SU-DHL-6 (cell line): ENCODE results near the gene UNC5A.

Experiments
- H2AFZ ChIP-seq: fragments of 200-600 bp; sonication (generic); 2 replicates; pipeline ENCODE4 v1.6.1; 2014; ENCODE audit warnings: low read depth, mild to moderate bottlenecking, moderate library complexity, mixed read lengths, antibody characterized with exemption, low read length; ENCODE audit not compliant: severe bottlenecking
- H3F3A ChIP-seq: fragments of 200-600 bp; shearing (Covaris generic); 2 replicates; pipeline ENCODE4 v1.6.0; 2016; ENCODE audit warnings: antibody characterized with exemption, mild to moderate bottlenecking; ENCODE audit not compliant: insufficient read depth
- H3K27ac ChIP-seq: fragments of 200-600 bp; sonication (generic); 2 replicates; pipeline ENCODE4 v1.5.1; 2016; ENCODE audit warnings: low read depth, mild to moderate bottlenecking, low read length, moderate library complexity, mixed read lengths
- H3K27me3 ChIP-seq: fragments of 200-600 bp; sonication (generic), shearing (Covaris generic); 2 replicates; pipeline ENCODE4 v1.6.0; 2014; ENCODE audit warnings: mild to moderate bottlenecking, low read length
- H3K36me3 ChIP-seq: fragments of 200-600 bp; sonication (generic); 2 replicates; pipeline ENCODE4 v1.6.1; 2014; ENCODE audit warnings: mild to moderate bottlenecking, low read length, mixed read lengths
- H3K4me2 ChIP-seq: fragments of 300-600, 200-600 bp; shearing (Covaris generic), sonication (generic); 2 replicates; pipeline ENCODE4 v1.6.0; 2014; ENCODE audit warnings: low read length, low read depth, mild to moderate bottlenecking; ENCODE audit not compliant: poor library complexity, severe bottlenecking
- H3K4me3 ChIP-seq: fragments of 200-600 bp; sonication (generic); 2 replicates; pipeline ENCODE4 v1.5.1; 2014; ENCODE audit warnings: antibody characterized with exemption, low read length, mild to moderate bottlenecking, mixed read lengths; ENCODE audit not compliant: insufficient read depth, poor library complexity, severe bottlenecking
- H3K79me2 ChIP-seq: fragments of 200-600 bp; sonication (generic); 2 replicates; pipeline ENCODE4 v1.6.1; 2014; ENCODE audit warnings: mild to moderate bottlenecking, low read length, moderate library complexity; ENCODE audit not compliant: insufficient read depth
- H3K9ac ChIP-seq: fragments of 200-600 bp; sonication (generic); 2 replicates; pipeline ENCODE4 v1.7.0; 2014; ENCODE audit warnings: mild to moderate bottlenecking, low read length
- H3K9me2 ChIP-seq: fragments of 200-600 bp; sonication (generic); replicated peaks from 2 replicates; pipeline ENCODE4 v1.6.1; 2014; ENCODE audit warnings: low read length; ENCODE audit not compliant: insufficient read depth
- H3K9me3 ChIP-seq: fragments of 200-600 bp; sonication (generic); 2 replicates; pipeline ENCODE4 v1.6.1; 2014; ENCODE audit warnings: low read length, mixed read lengths; ENCODE audit not compliant: insufficient read depth
- H4K20me1 ChIP-seq: fragments of 200-600 bp; sonication (generic); 2 replicates; pipeline ENCODE4 v1.6.1; 2014; ENCODE audit warnings: low read depth, mild to moderate bottlenecking, antibody characterized with exemption, low read length, moderate library complexity, mixed read lengths
- EZH2phosphoT487 ChIP-seq: fragments of 200-600 bp; sonication (generic), shearing (Covaris generic); conservative IDR thresholded peaks from 2 replicates; pipeline ENCODE4 v1.6.1; 2018; ENCODE audit warnings: mild to moderate bottlenecking, antibody characterized with exemption, low read length, moderate library complexity, mixed read lengths
- TF ChIP-seq, protein P1 (sequence below): fragments of 200-600 bp; sonication (generic); IDR thresholded peaks from one replicate; pipeline ENCODE4 v1.5.1; 2017; ENCODE audit warnings: antibody characterized with exemption, mild to moderate bottlenecking, low read length, moderate library complexity; ENCODE audit not compliant: insufficient read depth, poor library complexity, severe bottlenecking

The UNC5A gene

DNA sequence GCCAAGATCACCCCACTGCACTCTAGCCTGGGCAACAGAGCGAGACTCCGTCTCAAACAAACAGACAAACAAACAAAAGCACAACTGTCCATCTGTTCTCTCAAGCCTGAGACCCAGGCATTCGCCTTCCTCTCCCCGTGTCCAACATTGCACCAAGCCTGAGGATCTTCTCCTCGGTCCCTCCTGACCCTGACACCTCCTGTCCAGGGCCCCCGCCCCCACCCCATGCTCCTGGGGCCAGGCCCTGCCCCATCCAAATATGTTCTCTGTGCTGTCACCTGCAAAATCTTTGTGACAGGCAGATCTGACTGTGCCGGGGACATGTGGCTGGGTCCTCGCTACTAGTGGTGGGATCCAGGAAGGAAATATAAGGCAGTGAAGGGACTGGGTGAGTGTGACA is 33.4 kb upstream of the UNC5A start:
- no peak for TF ChIP-seq EZH2phosphoT487
- TF ChIP-seq, protein P1, sequence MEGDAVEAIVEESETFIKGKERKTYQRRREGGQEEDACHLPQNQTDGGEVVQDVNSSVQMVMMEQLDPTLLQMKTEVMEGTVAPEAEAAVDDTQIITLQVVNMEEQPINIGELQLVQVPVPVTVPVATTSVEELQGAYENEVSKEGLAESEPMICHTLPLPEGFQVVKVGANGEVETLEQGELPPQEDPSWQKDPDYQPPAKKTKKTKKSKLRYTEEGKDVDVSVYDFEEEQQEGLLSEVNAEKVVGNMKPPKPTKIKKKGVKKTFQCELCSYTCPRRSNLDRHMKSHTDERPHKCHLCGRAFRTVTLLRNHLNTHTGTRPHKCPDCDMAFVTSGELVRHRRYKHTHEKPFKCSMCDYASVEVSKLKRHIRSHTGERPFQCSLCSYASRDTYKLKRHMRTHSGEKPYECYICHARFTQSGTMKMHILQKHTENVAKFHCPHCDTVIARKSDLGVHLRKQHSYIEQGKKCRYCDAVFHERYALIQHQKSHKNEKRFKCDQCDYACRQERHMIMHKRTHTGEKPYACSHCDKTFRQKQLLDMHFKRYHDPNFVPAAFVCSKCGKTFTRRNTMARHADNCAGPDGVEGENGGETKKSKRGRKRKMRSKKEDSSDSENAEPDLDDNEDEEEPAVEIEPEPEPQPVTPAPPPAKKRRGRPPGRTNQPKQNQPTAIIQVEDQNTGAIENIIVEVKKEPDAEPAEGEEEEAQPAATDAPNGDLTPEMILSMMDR = no peak
- Histone ChIP-seq H3K36me3 (no peaks in the 10 kb centered on the region), H3K4me3 (no peak overlapping the region), H3K27me3 (no peaks in the 10 kb centered on the region), H3K9me2 (no peaks in the 10 kb centered on the region), H3K4me2 (no peak overlapping the region), H3K9ac (no peak overlapping the region), H3K79me2 (no peaks in the 10 kb centered on the region), H3K9me3 (no peaks in the 10 kb centered on the region), H3K27ac (no peak overlapping the region), H2AFZ (no peak overlapping the region), H4K20me1 (no peaks in the 10 kb centered on the region), H3F3A (no peaks in the 10 kb centered on the region)

DNA sequence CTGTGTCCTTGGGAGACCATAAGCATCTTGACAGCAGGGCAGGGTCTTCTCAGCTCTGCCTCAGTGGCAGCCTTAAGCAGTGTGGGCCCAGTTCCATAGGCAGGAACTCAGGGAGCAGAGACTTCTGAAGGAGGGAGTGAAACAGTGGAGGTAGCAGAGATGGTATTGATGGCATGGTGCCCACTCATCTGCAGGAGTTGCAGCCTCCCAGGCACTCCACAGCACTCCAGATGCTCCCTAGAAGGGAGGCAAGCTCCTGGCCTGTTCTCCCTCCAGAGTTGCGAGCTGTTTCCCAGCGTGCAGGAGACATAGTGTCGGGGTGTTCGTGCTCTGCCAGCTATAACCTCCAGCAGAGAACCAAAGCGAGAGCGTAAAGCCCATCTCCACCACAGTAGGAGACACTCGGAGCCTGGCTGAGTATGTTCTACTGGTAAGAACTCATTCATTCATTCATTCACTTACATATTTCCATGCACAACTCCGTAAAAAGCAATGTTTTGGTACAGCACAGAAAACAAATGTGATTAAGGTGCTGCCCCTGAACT is 31.4 kb upstream of the UNC5A start:
- H3K9ac ChIP-seq = no peak overlapping the region
- H3K27ac ChIP-seq = no peak overlapping the region
- no peak overlapping the region for H2AFZ ChIP-seq
- H3K4me3 ChIP-seq = no peak overlapping the region
- H3F3A ChIP-seq = no peaks in the 10 kb centered on the region
- no peaks in the 10 kb centered on the region for H3K36me3 ChIP-seq
- H3K9me2 ChIP-seq = no peaks in the 10 kb centered on the region
- H3K9me3 ChIP-seq = no peaks in the 10 kb centered on the region
- no peak overlapping the region for H3K4me2 ChIP-seq
- H3K27me3 ChIP-seq = no peaks in the 10 kb centered on the region
- TF ChIP-seq, protein P1 = no peak
- no peak for TF ChIP-seq EZH2phosphoT487
- H3K79me2 ChIP-seq = no peaks in the 10 kb centered on the region
- H4K20me1 ChIP-seq = no peaks in the 10 kb centered on the region

DNA sequence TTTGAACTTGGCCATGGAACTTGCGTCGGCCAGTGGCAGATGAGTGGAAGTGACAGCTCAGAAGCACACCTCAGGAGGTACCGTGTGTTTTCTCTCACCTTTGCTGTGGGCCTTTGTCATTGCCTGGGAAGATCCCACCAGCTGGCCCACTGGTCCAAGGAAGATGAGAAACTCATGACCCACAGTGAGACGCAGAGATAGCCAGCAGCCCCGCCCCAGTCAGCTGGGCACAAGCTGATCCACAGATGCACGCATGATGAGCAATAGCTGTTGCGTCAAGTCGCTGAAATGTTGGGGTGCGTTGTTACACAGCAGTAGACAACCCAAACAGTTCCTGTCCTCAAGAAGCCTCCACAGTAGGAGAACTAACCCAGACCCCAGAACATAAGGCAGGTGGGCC is 30.8 kb upstream of the UNC5A start:
- Histone ChIP-seq H3K9me2 (no peaks in the 10 kb centered on the region), H2AFZ (no peak overlapping the region), H3K27me3 (no peaks in the 10 kb centered on the region), H3K36me3 (no peaks in the 10 kb centered on the region), H3K9ac (no peak overlapping the region), H3K79me2 (no peaks in the 10 kb centered on the region), H3F3A (no peaks in the 10 kb centered on the region), H3K4me3 (no peak overlapping the region), H4K20me1 (no peaks in the 10 kb centered on the region), H3K9me3 (no peaks in the 10 kb centered on the region), H3K27ac (no peak overlapping the region), H3K4me2 (no peak overlapping the region)
- TF ChIP-seq, protein P1 = no peak
- TF ChIP-seq EZH2phosphoT487 = no peak
